Ishikawa (cell line): ENCODE measurements around the gene OR1L8.

Source experiments
- CEBPB ChIP-seq: IDR thresholded peaks from 2 replicates; pipeline ENCODE4 v1.6.1; 2012
- CREB1 ChIP-seq: IDR thresholded peaks from 2 replicates; pipeline ENCODE4 v1.6.1; 2012; ENCODE audit warnings: low read depth
- EGR1 ChIP-seq: IDR thresholded peaks from 2 replicates; pipeline ENCODE4 v1.6.1; 2012
- EP300 ChIP-seq: IDR thresholded peaks from 2 replicates; pipeline ENCODE4 v1.6.1; 2012; ENCODE audit warnings: borderline replicate concordance
- RAD21 ChIP-seq: IDR thresholded peaks from 2 replicates; pipeline ENCODE4 v1.6.1; 2012; ENCODE audit warnings: low read depth
- TAF1 ChIP-seq: IDR thresholded peaks from 2 replicates; pipeline ENCODE4 v1.6.1; 2012; ENCODE audit warnings: low read depth, mild to moderate bottlenecking
- TCF12 ChIP-seq: IDR thresholded peaks from 2 replicates; pipeline ENCODE4 v1.6.1; 2012; ENCODE audit warnings: low read depth
- ZBTB7A ChIP-seq: IDR thresholded peaks from 2 replicates; pipeline ENCODE4 v1.6.1; 2012; ENCODE audit warnings: low read depth
- TF ChIP-seq, protein P1 (sequence below): IDR thresholded peaks from 2 replicates; pipeline ENCODE4 v1.6.1; 2012
- TF ChIP-seq, protein P2 (sequence below): IDR thresholded peaks from 2 replicates; pipeline ENCODE4 v1.6.1; 2012; ENCODE audit warnings: low read depth, mild to moderate bottlenecking

DNA sequence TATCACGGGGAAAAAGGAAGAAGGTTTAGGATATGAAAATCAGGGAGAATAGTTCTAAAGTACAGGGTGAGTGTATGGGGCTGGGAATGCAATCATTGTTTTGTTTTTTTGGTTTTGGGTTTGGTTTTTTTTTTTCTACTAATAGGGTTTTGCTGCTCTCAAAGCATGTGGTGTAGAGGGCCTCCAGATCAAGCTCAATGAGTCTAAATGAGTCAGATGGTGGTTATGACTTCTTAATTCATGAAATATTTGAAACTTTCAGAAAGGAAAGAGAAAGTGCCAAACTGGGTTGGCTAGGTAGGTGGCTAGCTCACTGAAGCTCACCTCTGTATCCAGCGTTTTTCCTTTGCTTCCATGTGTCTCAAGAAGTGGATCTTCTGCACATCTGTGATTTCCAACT, 10.7 kb downstream of the OR1L8 start:
- TF ChIP-seq TAF1 (no peak), EP300 (no peak), TCF12 (no peak), CREB1 (no peak), CEBPB (no peak), RAD21 (no peak), EGR1 (no peak), ZBTB7A (no peak)
- TF ChIP-seq, protein P1, sequence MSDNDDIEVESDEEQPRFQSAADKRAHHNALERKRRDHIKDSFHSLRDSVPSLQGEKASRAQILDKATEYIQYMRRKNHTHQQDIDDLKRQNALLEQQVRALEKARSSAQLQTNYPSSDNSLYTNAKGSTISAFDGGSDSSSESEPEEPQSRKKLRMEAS: no peak
- TF ChIP-seq, protein P2, sequence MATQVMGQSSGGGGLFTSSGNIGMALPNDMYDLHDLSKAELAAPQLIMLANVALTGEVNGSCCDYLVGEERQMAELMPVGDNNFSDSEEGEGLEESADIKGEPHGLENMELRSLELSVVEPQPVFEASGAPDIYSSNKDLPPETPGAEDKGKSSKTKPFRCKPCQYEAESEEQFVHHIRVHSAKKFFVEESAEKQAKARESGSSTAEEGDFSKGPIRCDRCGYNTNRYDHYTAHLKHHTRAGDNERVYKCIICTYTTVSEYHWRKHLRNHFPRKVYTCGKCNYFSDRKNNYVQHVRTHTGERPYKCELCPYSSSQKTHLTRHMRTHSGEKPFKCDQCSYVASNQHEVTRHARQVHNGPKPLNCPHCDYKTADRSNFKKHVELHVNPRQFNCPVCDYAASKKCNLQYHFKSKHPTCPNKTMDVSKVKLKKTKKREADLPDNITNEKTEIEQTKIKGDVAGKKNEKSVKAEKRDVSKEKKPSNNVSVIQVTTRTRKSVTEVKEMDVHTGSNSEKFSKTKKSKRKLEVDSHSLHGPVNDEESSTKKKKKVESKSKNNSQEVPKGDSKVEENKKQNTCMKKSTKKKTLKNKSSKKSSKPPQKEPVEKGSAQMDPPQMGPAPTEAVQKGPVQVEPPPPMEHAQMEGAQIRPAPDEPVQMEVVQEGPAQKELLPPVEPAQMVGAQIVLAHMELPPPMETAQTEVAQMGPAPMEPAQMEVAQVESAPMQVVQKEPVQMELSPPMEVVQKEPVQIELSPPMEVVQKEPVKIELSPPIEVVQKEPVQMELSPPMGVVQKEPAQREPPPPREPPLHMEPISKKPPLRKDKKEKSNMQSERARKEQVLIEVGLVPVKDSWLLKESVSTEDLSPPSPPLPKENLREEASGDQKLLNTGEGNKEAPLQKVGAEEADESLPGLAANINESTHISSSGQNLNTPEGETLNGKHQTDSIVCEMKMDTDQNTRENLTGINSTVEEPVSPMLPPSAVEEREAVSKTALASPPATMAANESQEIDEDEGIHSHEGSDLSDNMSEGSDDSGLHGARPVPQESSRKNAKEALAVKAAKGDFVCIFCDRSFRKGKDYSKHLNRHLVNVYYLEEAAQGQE: no peak
